ENCODE measurements around the gene RARA.
A peak's percentile ranks its signal among the peaks of the same experiment; 100 is the strongest.

Gene RARA

GRCh38 chr17:40329839-40330794 is 21.1 kb downstream of the RARA start:
- DNase-seq: peak; percentile 94

GRCh38 chr17:40330850-40331470 is 22.0 kb downstream of the RARA start:
- DNase-seq: no peak

GRCh38 chr17:40331743-40332641 is 23.0 kb downstream of the RARA start:
- no peak for DNase-seq

GRCh38 chr17:40333781-40334448 is 24.9 kb downstream of the RARA start:
- peak; percentile 73 for DNase-seq

GRCh38 chr17:40335620-40336019 is 26.6 kb downstream of the RARA start:
- DNase-seq: no peak

GRCh38 chr17:40337351-40337750 is 28.4 kb downstream of the RARA start:
- DNase-seq: no peak

- DNase-seq: peak; percentile 92
Observed at GRCh38 chr17:40338058-40338457, 29.1 kb downstream of the RARA start.

- DNase-seq: peak; percentile 40
Observed at GRCh38 chr17:40338941-40339649, 30.1 kb downstream of the RARA start.

GRCh38 chr17:40340327-40340726 is 31.3 kb downstream of the RARA start:
- no peak for DNase-seq

GRCh38 chr17:40340880-40341807 is 32.2 kb downstream of the RARA start:
- peak; percentile 85 for DNase-seq

- DNase-seq: no peak
Observed at GRCh38 chr17:40341808-40342503, 33.0 kb downstream of the RARA start.

- DNase-seq: no peak
Observed at GRCh38 chr17:40342504-40343218, 33.7 kb downstream of the RARA start.

- DNase-seq: no peak
Observed at GRCh38 chr17:40343219-40344119, 34.5 kb downstream of the RARA start.

GRCh38 chr17:40344421-40345160 is 35.6 kb downstream of the RARA start:
- no peak for DNase-seq

- DNase-seq: no peak
Observed at GRCh38 chr17:40345161-40345993, 36.4 kb downstream of the RARA start.

GRCh38 chr17:40345994-40346764 is 37.2 kb downstream of the RARA start:
- DNase-seq: no peak

Data from MV-4-11 (cell line).